Stimulated activated effector memory CD8-positive, alpha-beta T cell treated with anti-CD3 and anti-CD28 coated beads, Interleukin-12 subunit alpha, Interleukin-12 subunit beta, amount 100 ng/mL, for 72 hours (primary cell): ENCODE data around the gene PRR5L.
"Not testable (repeated sequence)": the region's sequence is repeated elsewhere in the genome, so short reads cannot be mapped to it uniquely, and the experiment has no call there.

Experiments used
- ATAC-seq: fragments of 150-1000 bp; cut with Tn5 transposase; 2 replicates; pipeline ENCODE4 v1.10.0; 2021
- DNase-seq, 2 donors: peaks; one replicate each; pipeline ENCODE4 v3.0.0; 2021 to 2022; ENCODE audit warnings: low spot score in 2 of 2
- H3K27ac Mint-ChIP-seq: one replicate; pipeline ENCODE4 v1.8.0; 2022; ENCODE audit warnings: mild to moderate bottlenecking, mixed read lengths
- H3K36me3 Mint-ChIP-seq: one replicate; pipeline ENCODE4 v1.8.0; 2022; ENCODE audit warnings: mild to moderate bottlenecking, mixed read lengths
- H3K4me1 Mint-ChIP-seq: one replicate; pipeline ENCODE4 v1.8.0; 2022; ENCODE audit warnings: mixed read lengths
- H3K4me3 Mint-ChIP-seq: one replicate; pipeline ENCODE4 v1.8.0; 2022; ENCODE audit warnings: mild to moderate bottlenecking, mixed read lengths
- H3K9me3 Mint-ChIP-seq: one replicate; pipeline ENCODE4 v1.8.0; 2022; ENCODE audit warnings: mixed read lengths

The PRR5L gene

DNA sequence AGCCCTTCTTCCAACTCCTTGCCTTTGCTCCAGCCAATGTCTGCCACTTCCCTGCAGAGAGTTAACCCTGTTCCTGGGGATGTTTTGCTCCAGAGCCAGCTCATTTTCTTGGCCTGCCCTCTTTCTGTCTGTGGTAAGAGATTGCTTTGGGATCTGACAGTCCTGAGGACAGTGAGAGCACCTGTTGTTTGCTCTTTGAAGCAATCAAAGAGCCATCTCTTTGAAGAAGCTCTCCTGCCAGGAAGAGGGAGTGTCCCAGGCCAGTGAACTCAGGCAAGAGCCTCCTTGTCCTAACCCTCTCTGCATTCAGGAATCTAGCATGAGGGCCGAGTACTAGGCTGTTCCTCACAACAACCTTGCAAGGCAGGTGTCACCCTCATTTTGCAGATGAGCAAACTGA, 171.8 kb downstream of the PRR5L start:
- Mint-ChIP-seq H3K4me3 (no peak overlapping the region), H3K36me3 (peaks cover 51% of the 10 kb centered on the region), H3K27ac (peak overlapping the region; percentile 55), H3K9me3 (no peaks in the 10 kb centered on the region), H3K4me1 (peaks cover 41% of the 10 kb centered on the region)
- no peak for ATAC-seq
- DNase-seq, result no peak

- ATAC-seq (no peak), DNase-seq (peak in 1 of 2 donors; percentile 52)
- no peak overlapping the region for H3K4me3 Mint-ChIP-seq
- peak overlapping the region; percentile 72 for H3K27ac Mint-ChIP-seq
- H3K9me3 Mint-ChIP-seq, result no peaks in the 10 kb centered on the region
- H3K4me1 Mint-ChIP-seq, result peaks cover 31% of the 10 kb centered on the region
- H3K36me3 Mint-ChIP-seq, result peaks cover 40% of the 10 kb centered on the region
These were observed 173.0 kb downstream of the PRR5L start for GRCh38 chr11:36469063-36469462.

DNA sequence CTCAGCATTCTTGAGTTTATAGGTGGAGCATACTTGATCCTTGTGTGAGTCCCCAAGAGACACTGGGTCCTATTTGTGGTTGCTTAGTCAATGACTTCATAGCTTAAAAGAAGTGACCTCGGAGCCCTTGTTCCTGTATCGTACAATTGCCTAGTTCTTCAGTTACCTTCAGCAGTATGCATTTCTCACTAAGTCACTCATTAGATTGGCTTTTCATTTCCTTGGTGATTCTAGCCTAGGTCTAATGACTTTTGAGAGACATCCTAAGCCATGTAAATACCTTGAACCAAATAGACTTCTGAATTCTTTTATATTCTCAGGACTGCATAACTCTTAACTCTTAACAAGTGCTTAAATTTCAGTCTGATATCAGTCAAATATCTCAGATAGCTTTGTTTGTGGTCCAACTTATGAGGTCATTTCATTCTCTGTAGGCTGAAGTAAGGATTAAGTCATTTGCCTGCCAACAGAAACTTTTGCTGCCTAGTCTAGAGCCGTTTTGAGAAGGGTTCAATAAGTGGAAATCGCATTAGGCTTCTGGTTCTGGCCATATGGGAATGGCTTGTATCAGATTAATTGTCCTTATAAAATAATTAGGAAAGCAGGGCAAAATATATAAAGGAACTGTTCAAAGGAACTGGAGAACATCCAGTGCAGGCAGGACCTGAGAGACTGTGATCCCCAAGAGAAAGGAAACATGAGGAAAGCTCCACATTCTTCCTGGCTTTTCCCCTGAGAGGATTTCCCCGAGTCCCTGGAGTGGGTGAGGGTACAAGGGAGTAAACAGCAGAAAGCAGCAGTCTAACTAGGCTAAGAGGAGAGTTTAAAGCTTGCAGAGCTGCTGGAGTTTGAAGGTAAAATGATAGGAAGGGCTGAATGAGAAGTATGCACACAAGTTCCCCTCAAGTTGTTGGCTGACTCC, 174.1 kb downstream of the PRR5L start:
- DNase-seq, result peak in 1 of 2 donors; percentile 32
- H3K4me3 Mint-ChIP-seq, result no peak overlapping the region
- H3K4me1 Mint-ChIP-seq, result peaks cover 29% of the 10 kb centered on the region
- H3K36me3 Mint-ChIP-seq, result peaks cover 29% of the 10 kb centered on the region
- no peak for ATAC-seq
- peak overlapping the region; percentile 38 for H3K27ac Mint-ChIP-seq
- no peaks in the 10 kb centered on the region for H3K9me3 Mint-ChIP-seq

- no peak overlapping the region for H3K27ac Mint-ChIP-seq
- no peak overlapping the region for H3K4me3 Mint-ChIP-seq
- no peaks in the 10 kb centered on the region for H3K9me3 Mint-ChIP-seq
- DNase-seq (peak in 1 of 2 donors; percentile 18), ATAC-seq (no peak)
- peaks cover 15% of the 10 kb centered on the region for H3K36me3 Mint-ChIP-seq
- peaks cover 20% of the 10 kb centered on the region for H3K4me1 Mint-ChIP-seq
These were observed 175.5 kb downstream of the PRR5L start for GRCh38 chr11:36471577-36471976.

- no peaks in the 10 kb centered on the region for H3K9me3 Mint-ChIP-seq
- H3K27ac Mint-ChIP-seq, result no peak overlapping the region
- DNase-seq (no peak), ATAC-seq (no peak)
- peaks cover 14% of the 10 kb centered on the region for H3K36me3 Mint-ChIP-seq
- H3K4me3 Mint-ChIP-seq, result no peak overlapping the region
- H3K4me1 Mint-ChIP-seq, result no peaks in the 10 kb centered on the region
These were observed 179.1 kb downstream of the PRR5L start for GRCh38 chr11:36475192-36475591.

DNA sequence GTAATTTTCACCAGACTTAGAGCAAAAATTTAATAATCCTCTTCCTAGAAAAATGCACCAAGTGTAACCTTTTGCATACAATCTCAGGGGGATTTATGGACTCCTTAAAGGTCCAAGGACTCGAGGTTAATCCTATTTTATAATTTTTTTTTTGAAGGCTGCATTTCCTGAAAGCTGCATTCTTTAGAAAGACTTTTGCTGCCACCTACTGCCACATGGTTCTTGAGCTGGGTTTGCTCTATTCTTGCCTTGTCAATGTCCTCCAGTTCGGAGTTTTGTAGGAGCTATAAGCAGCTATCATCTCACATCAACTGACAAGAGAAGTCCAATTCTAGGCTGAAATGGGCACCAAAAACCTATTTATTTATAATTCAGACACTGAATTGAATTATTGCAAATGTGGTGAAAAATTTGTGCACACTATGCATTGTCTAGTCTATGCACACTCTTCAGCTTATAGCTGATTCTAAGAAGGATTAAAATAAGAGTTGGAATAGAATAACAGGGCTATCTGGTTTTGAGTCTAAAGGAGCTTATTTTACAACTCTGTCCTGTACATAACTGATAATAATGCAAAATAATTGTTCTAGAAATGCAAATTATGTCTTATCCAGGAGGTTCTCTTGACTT, 182.7 kb downstream of the PRR5L start:
- Mint-ChIP-seq H3K27ac (no peak overlapping the region), H3K4me1 (no peaks in the 10 kb centered on the region), H3K36me3 (peaks cover 9% of the 10 kb centered on the region), H3K9me3 (no peaks in the 10 kb centered on the region), H3K4me3 (no peak overlapping the region)
- DNase-seq, result no peak
- ATAC-seq, result peak; percentile 44

DNA sequence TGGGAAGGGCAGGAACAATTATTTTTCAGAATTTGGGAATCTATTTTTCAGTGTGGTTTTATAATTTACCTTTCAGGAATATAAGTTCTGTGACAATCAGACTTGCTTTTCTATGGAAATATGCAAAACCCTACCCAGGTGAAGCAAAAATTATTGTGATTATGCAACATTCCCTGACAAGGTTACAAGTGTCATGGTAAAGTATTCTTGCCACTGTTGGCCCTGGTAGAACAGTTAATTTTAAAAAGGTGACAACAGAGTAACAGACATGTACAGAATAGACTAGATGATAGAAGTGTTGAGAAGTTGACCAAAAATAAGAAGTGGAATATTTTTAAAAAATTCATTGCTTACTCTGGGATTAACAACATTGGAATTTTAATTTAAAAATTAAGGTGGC, 184.7 kb downstream of the PRR5L start:
- no peaks in the 10 kb centered on the region for H3K9me3 Mint-ChIP-seq
- H3K4me3 Mint-ChIP-seq, result no peak overlapping the region
- H3K4me1 Mint-ChIP-seq, result no peaks in the 10 kb centered on the region
- no peak overlapping the region for H3K27ac Mint-ChIP-seq
- peaks cover 28% of the 10 kb centered on the region for H3K36me3 Mint-ChIP-seq
- DNase-seq (no peak), ATAC-seq (no peak)

GRCh38 chr11:36483042-36483441, 187.0 kb downstream of the PRR5L start:
- DNase-seq, H3K4me1 Mint-ChIP-seq, ATAC-seq, H3K4me3 Mint-ChIP-seq, H3K27ac Mint-ChIP-seq, H3K9me3 Mint-ChIP-seq: not testable (repeated sequence)
- H3K36me3 Mint-ChIP-seq, result peaks cover 40% of the 10 kb centered on the region

DNA sequence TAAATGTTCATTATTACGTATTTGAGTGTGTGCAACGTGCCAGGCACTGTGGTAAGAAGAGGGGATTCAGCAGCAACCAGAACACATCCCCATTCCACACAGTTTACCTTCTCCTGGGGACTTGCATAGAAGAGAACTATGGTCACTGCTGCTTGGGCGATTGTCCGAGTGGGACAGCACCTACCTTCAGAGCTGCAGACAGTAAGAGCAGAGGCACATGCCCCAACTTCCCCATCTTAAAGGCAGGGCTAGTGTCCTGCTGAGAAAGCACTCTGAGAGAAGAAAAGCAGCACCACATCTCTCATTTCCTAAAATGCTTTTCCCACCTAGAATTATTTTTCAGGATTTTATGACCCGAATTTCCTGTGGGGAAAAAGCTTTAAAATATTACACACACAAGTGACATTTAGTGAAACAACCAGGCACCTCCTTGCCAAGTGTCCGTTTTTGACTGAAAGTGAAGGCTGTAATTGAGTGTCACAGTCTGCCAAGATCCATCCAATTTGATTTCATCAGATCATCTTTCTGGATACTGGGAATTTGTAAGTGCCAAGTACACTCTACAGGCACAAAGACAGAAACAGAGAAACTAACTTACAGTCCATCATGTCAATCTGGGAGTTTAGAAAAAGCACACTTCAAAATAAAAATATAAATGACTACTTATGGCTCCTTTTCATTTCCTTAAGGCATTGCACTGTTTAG, 189.4 kb downstream of the PRR5L start:
- H3K27ac Mint-ChIP-seq, result no peak overlapping the region
- H3K36me3 Mint-ChIP-seq, result peaks cover 58% of the 10 kb centered on the region
- DNase-seq (no peak), ATAC-seq (no peak)
- no peaks in the 10 kb centered on the region for H3K9me3 Mint-ChIP-seq
- H3K4me1 Mint-ChIP-seq, result peaks cover 12% of the 10 kb centered on the region
- H3K4me3 Mint-ChIP-seq, result no peak overlapping the region

DNA sequence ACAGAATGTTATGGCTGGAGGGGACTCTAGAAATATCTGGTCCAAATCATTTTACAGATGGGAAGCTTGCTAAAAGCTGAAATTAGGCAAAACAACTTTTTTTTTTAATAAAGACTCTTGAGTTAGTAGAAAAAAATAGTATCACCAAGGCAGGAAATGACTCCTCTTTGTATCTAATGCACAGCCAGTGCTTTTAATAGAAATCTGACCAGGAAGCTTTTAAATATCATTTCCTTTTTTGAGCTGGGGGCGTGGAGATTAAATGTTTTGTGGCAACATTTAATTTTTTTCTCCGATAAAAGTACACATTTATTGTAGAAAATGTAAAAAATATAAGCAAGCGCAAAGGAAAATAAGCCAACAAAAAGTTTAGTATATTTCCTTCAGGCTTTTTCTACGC, 191.5 kb downstream of the PRR5L start:
- H3K36me3 Mint-ChIP-seq, result peaks cover 80% of the 10 kb centered on the region
- DNase-seq (no peak), ATAC-seq (no peak)
- peaks cover 21% of the 10 kb centered on the region for H3K4me1 Mint-ChIP-seq
- H3K9me3 Mint-ChIP-seq, result no peaks in the 10 kb centered on the region
- H3K4me3 Mint-ChIP-seq, result peak overlapping the region; percentile 26
- peak overlapping the region; percentile 76 for H3K27ac Mint-ChIP-seq

DNA sequence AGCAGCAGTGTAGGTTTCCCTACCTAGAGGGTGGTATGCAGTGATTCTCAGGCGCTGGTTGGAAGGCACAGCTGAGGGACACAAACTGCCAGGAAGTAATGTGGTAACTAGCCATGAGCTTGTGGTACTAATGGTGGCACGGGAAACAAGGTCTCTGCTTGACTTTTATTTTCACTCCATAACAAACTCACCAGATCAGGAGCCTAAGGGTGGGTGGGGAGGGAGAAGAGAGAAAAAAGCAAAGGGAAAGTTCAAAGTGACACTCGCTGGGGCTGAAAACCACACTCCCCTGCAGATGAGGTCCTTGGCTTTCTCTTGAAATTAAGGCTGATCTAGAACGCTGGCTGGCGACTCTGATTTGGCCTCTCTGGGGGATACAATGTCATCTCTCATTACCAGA, 192.0 kb downstream of the PRR5L start:
- peak; percentile 31 for ATAC-seq
- H3K4me1 Mint-ChIP-seq, result peaks cover 26% of the 10 kb centered on the region

GRCh38 chr11:36490026-36490806, 194.1 kb downstream of the PRR5L start:
- H3K4me3 Mint-ChIP-seq, result no peak overlapping the region
- H3K27ac Mint-ChIP-seq, result peak overlapping the region; percentile 33
- ATAC-seq, result no peak
- H3K4me1 Mint-ChIP-seq, result peaks cover 26% of the 10 kb centered on the region
- no peak for DNase-seq
- no peaks in the 10 kb centered on the region for H3K9me3 Mint-ChIP-seq
- peaks cover 92% of the 10 kb centered on the region for H3K36me3 Mint-ChIP-seq

More for the DNA sequence above, 192.0 kb downstream of the PRR5L start:
- peaks cover 85% of the 10 kb centered on the region for H3K36me3 Mint-ChIP-seq
- peak overlapping the region; percentile 26 for H3K4me3 Mint-ChIP-seq
- peak overlapping the region; percentile 76 for H3K27ac Mint-ChIP-seq
- DNase-seq, result no peak
- H3K9me3 Mint-ChIP-seq, result no peaks in the 10 kb centered on the region

GRCh38 chr11:36492724-36493304, 196.7 kb downstream of the PRR5L start:
- Mint-ChIP-seq H3K36me3 (peaks cover 98% of the 10 kb centered on the region), H3K4me1 (peaks cover 19% of the 10 kb centered on the region), H3K27ac (peak overlapping the region; percentile 39), H3K9me3 (no peaks in the 10 kb centered on the region), H3K4me3 (no peak overlapping the region)
- DNase-seq (peak in 1 of 2 donors; percentile 57), ATAC-seq (peak; percentile 43)

- ATAC-seq, result no peak
These were observed 197.2 kb downstream of the PRR5L start for GRCh38 chr11:36493332-36493731.

More at GRCh38 chr11:36493332-36493731, 197.2 kb downstream of the PRR5L start:
- H3K4me1 Mint-ChIP-seq, result peaks cover 14% of the 10 kb centered on the region
- H3K36me3 Mint-ChIP-seq, result peaks cover 99% of the 10 kb centered on the region
- H3K9me3 Mint-ChIP-seq, result no peaks in the 10 kb centered on the region
- no peak for DNase-seq
- no peak overlapping the region for H3K4me3 Mint-ChIP-seq
- H3K27ac Mint-ChIP-seq, result peak overlapping the region; percentile 39
